Measurements from ENCODE around the gene COPA.

The COPA gene

DNA sequence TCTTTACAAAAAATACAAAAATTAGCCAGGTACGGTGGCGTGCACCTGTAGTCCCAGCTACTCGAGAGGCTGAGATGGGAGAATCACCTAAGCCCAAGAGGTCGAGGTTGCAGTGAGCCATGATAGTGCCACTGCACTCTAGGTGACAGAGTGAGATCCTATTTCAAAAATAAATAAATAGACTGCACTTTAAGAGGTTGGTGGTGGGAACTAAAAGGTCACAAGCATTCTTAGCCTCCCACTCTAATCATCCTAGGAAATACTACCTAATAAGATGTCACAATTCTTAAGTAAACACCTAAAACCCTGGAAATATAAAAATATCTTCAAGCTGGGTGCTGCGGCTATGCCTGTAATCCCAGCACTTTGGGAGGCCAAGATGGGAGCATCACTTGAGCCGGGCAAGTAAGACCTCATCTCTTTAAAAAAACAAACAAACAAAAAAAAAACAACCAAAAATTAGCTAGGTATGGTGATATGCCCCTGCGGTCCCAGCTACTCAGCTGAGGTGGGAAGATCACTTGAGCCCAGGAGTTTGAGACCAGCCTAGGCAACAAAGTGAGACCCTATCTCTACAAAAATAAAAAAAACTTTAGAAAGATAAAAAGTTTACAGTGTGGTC, 84.8 kb downstream of the COPA start:
- no peak for TF ChIP-seq ZNF274 (IDR thresholded peaks at IDR 0.05; ENCODE audit: low read depth, low read length)
- H3K4me3 ChIP-seq (ENCODE audit: low read length): no peak overlapping the region

DNA sequence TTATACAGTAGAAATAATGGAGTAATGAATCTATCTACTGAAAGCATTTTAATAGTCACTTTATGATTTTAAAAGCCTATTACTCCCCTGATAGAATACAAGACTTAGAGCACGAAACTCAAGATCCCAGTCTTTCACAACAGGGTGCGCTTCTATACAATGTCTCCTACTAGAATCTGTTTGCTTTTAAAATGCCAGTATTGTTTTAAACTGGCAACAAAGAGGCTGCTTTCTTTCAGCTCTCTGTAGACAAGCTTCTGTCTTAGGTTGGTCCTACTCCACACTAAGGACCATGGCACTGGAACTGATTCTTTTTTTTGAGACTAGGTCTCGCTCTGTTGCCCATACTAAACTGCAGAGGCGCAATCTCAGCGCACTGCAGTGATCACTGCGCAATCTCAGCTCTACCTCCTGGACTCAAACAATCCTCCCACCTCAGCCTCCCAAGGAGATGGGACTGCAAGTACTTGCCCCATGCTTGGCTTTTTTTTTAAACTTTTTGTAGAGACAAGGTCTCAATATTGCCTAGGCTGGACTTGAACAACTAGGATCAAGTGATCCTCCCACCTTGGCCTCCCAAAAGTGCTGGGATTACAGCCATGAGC, 85.5 kb downstream of the COPA start:
- TF ChIP-seq ZNF274 (IDR thresholded peaks at IDR 0.05; ENCODE audit: low read depth, low read length): no peak
- H3K4me3 ChIP-seq (ENCODE audit: low read length): no peak overlapping the region

DNA sequence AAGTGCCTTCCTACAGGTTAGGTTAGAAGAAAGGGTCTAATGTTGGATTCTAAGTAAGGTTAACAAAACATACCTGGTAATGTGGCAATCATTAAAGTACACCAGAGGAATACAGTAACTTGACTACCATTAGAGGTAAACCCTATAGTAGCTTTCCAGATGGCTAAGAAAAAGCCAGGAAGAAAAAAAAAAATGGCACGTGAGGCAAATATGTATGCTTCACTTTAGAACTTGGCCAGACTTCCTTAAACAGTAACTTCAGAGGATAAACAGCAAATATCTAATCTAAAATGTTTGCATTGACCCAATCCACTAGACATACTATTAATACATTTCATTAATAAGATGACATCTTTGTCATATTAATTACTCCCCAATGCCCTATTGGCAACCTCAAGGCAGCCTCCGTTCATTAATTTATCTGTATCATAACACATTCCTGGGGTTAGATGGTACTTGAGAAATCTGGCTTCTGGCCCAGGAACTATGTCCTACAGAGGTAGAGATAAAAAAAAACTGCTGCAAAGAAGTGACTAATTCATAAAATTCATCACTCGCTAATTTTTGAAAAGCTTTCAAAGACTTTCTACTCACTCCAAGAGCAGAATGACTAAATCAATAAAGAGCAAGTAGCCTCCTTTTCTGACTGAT, 86.5 kb downstream of the COPA start:
- TF ChIP-seq ZNF274 (IDR thresholded peaks at IDR 0.05; ENCODE audit: low read depth, low read length): no peak
- no peak overlapping the region for H3K4me3 ChIP-seq (ENCODE audit: low read length)

DNA sequence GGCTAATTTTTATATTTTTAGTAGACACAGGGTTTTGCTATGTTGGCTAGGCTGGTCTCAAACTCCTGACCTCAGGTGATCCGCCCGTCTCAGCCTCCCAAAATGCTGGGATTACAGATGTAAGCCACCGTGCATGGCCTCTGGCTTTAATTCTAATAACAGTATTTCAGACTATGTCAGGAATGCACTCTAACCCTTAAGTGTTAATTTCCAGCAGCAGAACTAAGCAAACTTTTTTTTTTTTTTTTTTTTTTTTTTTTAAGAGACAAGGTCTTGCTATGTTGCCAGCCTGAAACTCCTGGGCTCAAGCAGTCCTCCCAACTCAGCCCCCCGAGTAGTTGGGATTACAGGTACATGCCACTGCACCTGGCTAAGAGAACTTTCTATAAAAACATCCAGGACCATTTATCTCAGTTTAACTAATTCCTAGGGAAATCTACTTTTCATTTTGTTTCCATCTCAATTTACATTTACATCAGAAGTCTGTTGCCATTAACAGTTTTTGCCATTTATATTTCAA, 87.2 kb downstream of the COPA start:
- TF ChIP-seq ZNF274 (IDR thresholded peaks at IDR 0.05; ENCODE audit: low read depth, low read length): no peak

DNA sequence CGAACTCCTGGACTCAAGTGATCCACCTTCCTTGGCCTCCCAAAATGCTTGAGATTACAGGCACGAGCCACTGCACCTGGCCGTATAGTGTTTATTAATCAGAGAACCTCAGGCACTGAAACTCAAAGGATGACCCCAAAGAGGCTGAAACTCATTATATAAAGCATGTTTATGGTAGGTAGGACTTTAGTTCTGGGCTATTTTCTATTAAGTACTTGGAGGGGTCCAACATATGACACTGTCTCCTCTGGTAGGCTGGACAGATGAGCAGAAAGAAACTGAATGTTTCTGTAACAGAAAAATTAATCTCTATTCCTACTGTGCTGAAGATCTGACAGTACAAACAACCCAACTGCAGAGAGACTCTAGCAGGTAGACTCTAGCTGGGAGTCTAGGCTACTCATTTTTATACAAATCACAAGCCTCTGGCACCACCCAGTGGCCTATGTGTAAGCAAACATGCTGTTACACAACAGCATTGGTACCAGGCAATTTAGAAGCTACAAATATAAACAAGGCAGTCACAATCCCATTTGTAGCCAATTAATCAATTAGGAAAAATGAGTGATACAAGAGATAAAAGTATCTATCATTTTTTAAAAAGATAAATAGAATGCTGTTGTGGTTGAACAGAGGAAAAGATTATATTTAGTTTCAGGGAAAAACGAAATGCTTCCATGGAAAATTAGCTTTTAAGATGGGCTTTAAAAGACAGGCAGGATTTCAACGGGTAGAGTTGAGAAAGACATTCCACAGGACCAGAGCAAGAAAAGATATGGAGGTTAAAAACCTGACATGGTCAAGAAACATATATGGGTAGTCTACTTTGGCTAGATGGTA, 91.1 kb downstream of the COPA start:
- no peak overlapping the region for H3K4me3 ChIP-seq (ENCODE audit: low read length)
- TF ChIP-seq ZNF274 (IDR thresholded peaks at IDR 0.05; ENCODE audit: low read depth, low read length): no peak

More for the DNA sequence above, 87.2 kb downstream of the COPA start:
- H3K4me3 ChIP-seq (ENCODE audit: low read length): no peak overlapping the region

DNA sequence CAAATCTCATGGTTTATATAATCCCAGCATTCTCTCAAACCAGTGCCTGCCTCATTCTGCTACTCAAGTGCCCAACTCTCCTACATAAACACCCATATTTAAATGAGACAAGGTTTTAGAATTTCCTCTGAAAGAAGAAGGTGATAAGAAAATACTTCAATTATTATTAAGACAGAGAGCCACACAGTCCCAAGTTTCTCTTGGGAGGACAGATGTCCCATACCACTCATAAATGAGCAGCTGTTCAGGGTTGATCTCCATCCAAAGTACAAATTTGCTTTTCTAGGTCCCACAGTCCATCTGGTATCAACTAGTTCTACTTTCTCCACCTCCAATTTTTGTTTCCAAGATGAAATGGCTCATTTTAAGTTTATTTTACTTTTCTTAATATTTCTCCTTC, 92.0 kb downstream of the COPA start:
- no peak overlapping the region for H3K4me3 ChIP-seq (ENCODE audit: low read length)
- no peak for TF ChIP-seq ZNF274 (IDR thresholded peaks at IDR 0.05; ENCODE audit: low read depth, low read length)

DNA sequence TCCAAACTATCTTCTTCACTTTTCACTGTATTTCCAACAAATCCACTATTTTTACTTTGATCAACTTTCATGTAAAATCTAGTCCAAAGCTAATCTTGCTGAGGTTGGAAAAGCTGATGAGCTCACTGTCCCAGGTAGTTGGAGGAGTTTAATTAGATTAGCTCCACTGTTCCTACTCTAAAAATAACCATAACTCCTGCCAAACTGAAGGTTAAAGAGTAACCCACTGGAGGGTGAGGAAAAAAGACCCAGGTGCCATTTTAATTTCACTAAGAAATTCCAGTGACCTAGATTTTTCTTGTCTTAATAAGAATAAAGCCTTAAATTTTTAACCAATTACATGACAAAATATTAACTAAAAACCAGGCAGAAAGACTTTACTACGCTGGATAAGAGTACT, 96.0 kb downstream of the COPA start:
- TF ChIP-seq ZNF274 (IDR thresholded peaks at IDR 0.05; ENCODE audit: low read depth, low read length): no peak
- no peak overlapping the region for H3K4me3 ChIP-seq (ENCODE audit: low read length)

DNA sequence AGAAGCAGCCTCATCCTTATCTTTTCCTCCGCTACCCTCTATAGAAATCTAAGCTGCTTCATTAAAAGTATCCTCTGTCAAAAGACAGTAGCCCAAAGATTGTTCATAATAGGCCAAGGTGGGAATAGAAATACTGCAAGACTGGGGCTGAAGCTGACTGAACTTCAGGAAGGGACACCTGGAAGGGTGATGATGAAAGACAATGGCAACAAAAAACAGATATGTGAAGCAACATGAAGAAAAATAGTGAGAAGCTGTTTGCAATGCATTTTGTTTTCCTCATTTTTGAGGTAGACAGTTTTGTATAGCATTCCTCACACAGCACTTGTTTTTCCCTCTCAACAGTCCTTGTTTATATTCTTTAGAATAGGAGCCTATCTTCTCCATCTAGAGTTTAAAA, 97.6 kb downstream of the COPA start:
- H3K4me3 ChIP-seq (ENCODE audit: low read length): no peak overlapping the region
- TF ChIP-seq ZNF274 (IDR thresholded peaks at IDR 0.05; ENCODE audit: low read depth, low read length): no peak

DNA sequence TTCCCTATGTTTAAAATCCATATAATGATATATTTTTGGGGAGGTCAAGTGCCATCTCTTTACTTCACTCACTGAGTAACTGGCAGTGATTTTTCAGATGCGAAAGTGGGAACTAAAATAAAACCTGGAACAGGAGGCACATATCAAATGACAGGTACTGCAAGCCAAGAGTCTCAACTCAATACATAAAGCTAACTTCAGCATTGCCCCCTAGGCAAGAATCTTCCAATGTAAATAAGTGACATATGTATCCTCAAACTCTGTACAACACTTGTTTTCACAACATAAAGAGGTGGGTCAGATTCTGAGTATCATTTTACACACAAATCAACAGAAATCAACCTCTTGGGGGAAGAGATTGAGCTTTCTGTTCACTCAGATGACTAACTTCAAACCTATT, 98.8 kb downstream of the COPA start:
- no peak overlapping the region for H3K4me3 ChIP-seq (ENCODE audit: low read length)
- TF ChIP-seq ZNF274 (IDR thresholded peaks at IDR 0.05; ENCODE audit: low read depth, low read length): no peak

DNA sequence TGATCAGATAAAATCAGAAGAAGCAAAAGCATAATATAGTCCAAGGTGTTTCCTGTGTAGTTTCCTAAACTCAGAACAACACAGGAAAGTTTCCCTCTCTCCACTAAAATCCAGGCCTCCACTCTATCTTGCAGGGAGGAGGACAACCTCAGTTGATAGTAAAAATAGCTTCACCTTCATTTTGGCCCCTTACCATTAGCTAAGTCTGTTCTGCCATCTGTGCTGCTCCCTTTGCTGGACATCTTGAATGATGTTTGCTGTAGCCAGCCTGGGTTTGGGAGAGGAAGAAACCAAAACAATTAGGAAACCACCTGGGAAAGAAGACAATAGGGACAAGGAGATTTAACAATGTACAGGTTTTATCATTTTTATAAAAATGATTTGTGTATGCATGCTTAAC, 99.3 kb downstream of the COPA start:
- no peak overlapping the region for H3K4me3 ChIP-seq (ENCODE audit: low read length)
- no peak for TF ChIP-seq ZNF274 (IDR thresholded peaks at IDR 0.05; ENCODE audit: low read depth, low read length)

DNA sequence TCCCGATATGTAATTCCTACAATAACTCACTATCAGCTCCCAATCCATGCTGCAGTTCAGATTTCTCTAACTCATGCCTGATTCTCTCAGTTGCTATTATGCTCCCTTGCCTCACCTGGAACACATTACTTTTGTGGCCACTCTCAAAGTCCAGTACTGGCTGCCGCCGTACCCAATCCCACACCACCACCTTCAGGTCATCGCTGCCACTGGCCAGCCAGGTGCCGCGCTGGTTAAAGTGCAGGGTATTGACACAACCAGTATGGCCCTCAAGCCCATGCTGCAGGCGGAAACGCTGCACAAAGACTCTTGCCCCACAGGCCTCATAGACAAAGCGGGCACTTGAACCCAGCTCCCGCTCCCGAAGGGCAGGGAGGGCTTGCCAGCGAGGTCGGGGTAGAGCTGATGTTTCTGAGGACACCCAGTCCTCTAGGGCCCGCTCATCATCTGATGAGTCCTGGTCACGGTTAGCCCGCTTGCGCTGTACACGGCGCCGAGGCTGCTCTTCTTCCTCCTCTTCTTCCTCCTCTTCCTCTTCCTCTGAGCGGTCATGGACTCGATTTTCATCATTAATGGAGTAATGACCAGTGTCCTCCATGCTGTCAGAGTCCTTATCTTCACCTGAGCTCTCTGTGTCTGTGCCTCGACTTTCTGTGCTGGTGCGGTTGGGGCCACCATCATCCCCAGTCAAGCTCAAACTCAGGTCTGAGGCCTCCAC, 103.3 kb downstream of the COPA start:
- no peak overlapping the region for H3K4me3 ChIP-seq (ENCODE audit: low read length)
- TF ChIP-seq ZNF274 (IDR thresholded peaks at IDR 0.05; ENCODE audit: low read depth, low read length): no peak
